ENCODE results near the gene CA6.

DNA sequence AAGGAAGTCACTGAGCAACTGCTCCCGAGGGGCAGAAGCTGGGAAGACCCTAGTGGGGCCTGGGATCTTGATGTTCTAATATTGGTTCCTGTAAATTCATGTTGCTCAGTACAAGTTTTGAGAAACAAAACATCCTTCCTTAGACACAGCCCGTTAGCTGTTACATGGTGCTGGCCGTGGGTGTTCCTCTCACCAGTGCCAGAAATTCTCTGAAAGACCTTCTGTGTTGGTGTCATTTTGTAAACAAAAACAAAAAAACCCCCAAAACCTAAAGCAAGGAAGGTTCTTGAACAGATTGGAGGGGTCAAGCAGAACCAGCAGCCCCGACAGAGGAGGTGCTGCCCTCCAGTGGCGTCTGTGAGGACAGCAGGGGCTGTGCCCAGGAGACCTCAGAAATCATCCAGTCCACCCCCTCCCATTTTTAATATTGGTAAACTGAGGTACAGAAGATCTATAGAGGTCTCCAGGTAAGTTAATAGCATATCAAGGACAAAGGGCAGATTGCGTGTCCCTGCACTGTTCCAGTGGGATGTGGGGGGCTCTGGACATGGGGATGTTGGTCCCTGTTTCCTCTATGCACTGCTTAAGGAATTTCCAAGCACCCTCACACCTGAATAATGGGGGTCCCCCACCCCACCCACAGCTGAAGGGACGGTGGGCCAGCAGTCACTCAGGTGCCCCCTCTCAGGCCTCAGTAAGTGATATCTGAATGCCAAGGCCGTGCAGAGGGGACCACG lies 42.4 kb downstream of the CA6 start:
- TF ChIP-seq, protein P1, sequence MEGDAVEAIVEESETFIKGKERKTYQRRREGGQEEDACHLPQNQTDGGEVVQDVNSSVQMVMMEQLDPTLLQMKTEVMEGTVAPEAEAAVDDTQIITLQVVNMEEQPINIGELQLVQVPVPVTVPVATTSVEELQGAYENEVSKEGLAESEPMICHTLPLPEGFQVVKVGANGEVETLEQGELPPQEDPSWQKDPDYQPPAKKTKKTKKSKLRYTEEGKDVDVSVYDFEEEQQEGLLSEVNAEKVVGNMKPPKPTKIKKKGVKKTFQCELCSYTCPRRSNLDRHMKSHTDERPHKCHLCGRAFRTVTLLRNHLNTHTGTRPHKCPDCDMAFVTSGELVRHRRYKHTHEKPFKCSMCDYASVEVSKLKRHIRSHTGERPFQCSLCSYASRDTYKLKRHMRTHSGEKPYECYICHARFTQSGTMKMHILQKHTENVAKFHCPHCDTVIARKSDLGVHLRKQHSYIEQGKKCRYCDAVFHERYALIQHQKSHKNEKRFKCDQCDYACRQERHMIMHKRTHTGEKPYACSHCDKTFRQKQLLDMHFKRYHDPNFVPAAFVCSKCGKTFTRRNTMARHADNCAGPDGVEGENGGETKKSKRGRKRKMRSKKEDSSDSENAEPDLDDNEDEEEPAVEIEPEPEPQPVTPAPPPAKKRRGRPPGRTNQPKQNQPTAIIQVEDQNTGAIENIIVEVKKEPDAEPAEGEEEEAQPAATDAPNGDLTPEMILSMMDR (conservative IDR thresholded peaks at IDR 0.05; ENCODE audit: low read length): peak; percentile 100
- no peak for TF ChIP-seq EZH2phosphoT487 (IDR thresholded peaks at IDR 0.05; ENCODE audit: borderline replicate concordance, low read depth, low read length)
